ENCODE data around the gene KRT78. TPM values are rescaled to one million over a fixed set of nuclear protein-coding genes. Genes with fewer than 3 reads are reported as not detected.

Gene KRT78
- total and polyA plus RNA-seq, 9 of the 15 experiments (the other 6 are each of a cell fraction or from before 2014, with no cell fraction given) = not detected

- no peak for TF ChIP-seq MGA (IDR thresholded peaks at IDR 0.05)
Observed at GRCh38 chr12:52806169-52806811, 42.5 kb downstream of the KRT78 start (continued).

Data from K562 (cell line).